ENCODE measurements around the gene LRFN2.

- TF ChIP-seq HNF4A (conservative IDR thresholded peaks at IDR 0.05) (no peak), RAD21 (IDR thresholded peaks at IDR 0.05) (no peak)
- TF ChIP-seq, protein P1, sequence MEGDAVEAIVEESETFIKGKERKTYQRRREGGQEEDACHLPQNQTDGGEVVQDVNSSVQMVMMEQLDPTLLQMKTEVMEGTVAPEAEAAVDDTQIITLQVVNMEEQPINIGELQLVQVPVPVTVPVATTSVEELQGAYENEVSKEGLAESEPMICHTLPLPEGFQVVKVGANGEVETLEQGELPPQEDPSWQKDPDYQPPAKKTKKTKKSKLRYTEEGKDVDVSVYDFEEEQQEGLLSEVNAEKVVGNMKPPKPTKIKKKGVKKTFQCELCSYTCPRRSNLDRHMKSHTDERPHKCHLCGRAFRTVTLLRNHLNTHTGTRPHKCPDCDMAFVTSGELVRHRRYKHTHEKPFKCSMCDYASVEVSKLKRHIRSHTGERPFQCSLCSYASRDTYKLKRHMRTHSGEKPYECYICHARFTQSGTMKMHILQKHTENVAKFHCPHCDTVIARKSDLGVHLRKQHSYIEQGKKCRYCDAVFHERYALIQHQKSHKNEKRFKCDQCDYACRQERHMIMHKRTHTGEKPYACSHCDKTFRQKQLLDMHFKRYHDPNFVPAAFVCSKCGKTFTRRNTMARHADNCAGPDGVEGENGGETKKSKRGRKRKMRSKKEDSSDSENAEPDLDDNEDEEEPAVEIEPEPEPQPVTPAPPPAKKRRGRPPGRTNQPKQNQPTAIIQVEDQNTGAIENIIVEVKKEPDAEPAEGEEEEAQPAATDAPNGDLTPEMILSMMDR (IDR thresholded peaks at IDR 0.05; ENCODE audit: low read depth, low read length, missing input control): no peak
Observed at GRCh38 chr6:40606981-40607380, 19.8 kb upstream of the LRFN2 start.
